H1 (cell line): ENCODE data around the gene SAMM50. TPM values are rescaled to one million over a fixed set of nuclear protein-coding genes. Genes with fewer than 3 reads are reported as not detected.
A peak's percentile ranks its signal among the peaks of the same experiment; 100 is the strongest.

Source experiments
- CTCF ChIA-PET: fragments of 300-600 bp; sonication (Branson Sonifier 250); formaldehyde crosslinking; loops from one replicate; lab custom pipeline; 2021; ENCODE audit not compliant: partially characterized antibody; lab: Charles Lee
- POLR2A ChIA-PET: fragments of 300-600 bp; sonication (Branson Sonifier 250); formaldehyde crosslinking; loops from one replicate; lab custom pipeline; 2021; ENCODE audit warnings: inconsistent platforms; ENCODE audit not compliant: partially characterized antibody; lab: Charles Lee
- DNase-seq, 2 experiments: peaks; one replicate each; pipeline versions ENCODE4 v3.0.0 to v3.0.0-alpha.2; 2010 to 2022; ENCODE audit warnings: low spot score in 2 of 2, low read depth in 1 of 2, mixed read lengths in 1 of 2
- FAIRE-seq: peaks from 2 replicates; lab custom pipeline; 2011; peaks lifted over from hg19 to GRCh38; lab: Jason Lieb, UNC
- H2AFZ ChIP-seq: 2 replicates; pipeline ENCODE4 v1.8.1; 2012; ENCODE audit warnings: low read length, inconsistent platforms
- H2AK5ac ChIP-seq: 2 replicates; pipeline ENCODE4 v1.6.1; 2013; ENCODE audit warnings: low read depth, low read length
- H2BK120ac ChIP-seq: replicated peaks from 2 replicates; pipeline ENCODE3; 2013; ENCODE audit warnings: low read depth, low read length, inconsistent platforms
- H2BK12ac ChIP-seq: 2 replicates; pipeline ENCODE4 v1.6.1; 2013; ENCODE audit warnings: low read depth, low read length
- H2BK15ac ChIP-seq: 2 replicates; pipeline ENCODE4 v1.6.1; 2013; ENCODE audit warnings: low read length
- H2BK20ac ChIP-seq: 2 replicates; pipeline ENCODE4 v1.6.1; 2013; ENCODE audit warnings: low read length
- H2BK5ac ChIP-seq: 2 replicates; pipeline ENCODE4 v1.6.1; 2013; ENCODE audit warnings: low read depth, low read length
- H3K14ac ChIP-seq: 2 replicates; pipeline ENCODE4 v1.6.1; 2013; ENCODE audit warnings: inconsistent platforms; ENCODE audit not compliant: insufficient read length
- H3K18ac ChIP-seq: 2 replicates; pipeline ENCODE4 v1.6.1; 2013; ENCODE audit warnings: low read length; ENCODE audit errors: extremely low read depth
- H3K23ac ChIP-seq: 2 replicates; pipeline ENCODE4 v1.6.1; 2013; ENCODE audit warnings: inconsistent platforms; ENCODE audit not compliant: insufficient read length
- H3K23me2 ChIP-seq: 2 replicates; pipeline ENCODE4 v1.6.1; 2013; ENCODE audit warnings: low read depth, low read length
- H3K27ac ChIP-seq: 2 replicates; pipeline ENCODE4 v1.6.1; 2011; ENCODE audit warnings: low read depth, low read length, inconsistent platforms
- H3K27me3 ChIP-seq, 4 experiments: replicated peaks in 1 of 4; 1 replicate in 1 of 4; 2 replicates in 3 of 4; pipeline versions ENCODE4 v1.6.1 to v1.8.1; 2011 to 2013; ENCODE audit warnings: low read length in 3 of 4, mild to moderate bottlenecking in 3 of 4, inconsistent platforms in 2 of 4, mixed read lengths in 2 of 4, moderate library complexity in 1 of 4; ENCODE audit not compliant: control insufficient read depth in 3 of 4, insufficient read depth in 3 of 4; ENCODE audit errors: extremely low read depth in 1 of 4
- H3K36me3 ChIP-seq, 4 experiments: 2 replicates each; pipeline versions ENCODE4 v1.6.1 to v1.8.1; 2011 to 2013; ENCODE audit warnings: mild to moderate bottlenecking in 4 of 4, low read length in 3 of 4, moderate library complexity in 2 of 4, control low read depth in 1 of 4, inconsistent platforms in 1 of 4; ENCODE audit not compliant: insufficient read depth in 4 of 4, control insufficient read depth in 2 of 4
- H3K4ac ChIP-seq: replicated peaks from 2 replicates; pipeline ENCODE3; 2013; ENCODE audit warnings: low read length, low read depth, mixed read lengths, inconsistent platforms; ENCODE audit not compliant: insufficient read length
- H3K4me1 ChIP-seq, 4 experiments: replicated peaks in 1 of 4; 1 replicate in 1 of 4; 2 replicates in 3 of 4; pipeline versions ENCODE4 v1.6.1 to v1.8.1; 2011 to 2013; ENCODE audit warnings: low read length in 3 of 4, inconsistent platforms in 2 of 4, mixed read lengths in 1 of 4; ENCODE audit not compliant: insufficient read depth in 4 of 4, control insufficient read depth in 3 of 4
- H3K4me2 ChIP-seq, 2 experiments: 2 replicates each; pipeline versions ENCODE4 v1.6.1 to v1.8.1; 2011 to 2013; ENCODE audit warnings: low read depth in 2 of 2, low read length in 2 of 2, control low read depth in 1 of 2, inconsistent platforms in 1 of 2, mild to moderate bottlenecking in 1 of 2; ENCODE audit not compliant: insufficient read depth in 1 of 2
- H3K4me3 ChIP-seq, 4 experiments: fragments of 200-600, 300-600 bp in 1 of 4; sonication (generic), shearing (Covaris generic), sonication (Bioruptor Twin) in 1 of 4; 2 replicates each; pipeline versions ENCODE4 v1.5.1 to v1.8.1; 2011 to 2016; ENCODE audit warnings: low read length in 4 of 4, low read depth in 3 of 4, control low read depth in 2 of 4, inconsistent platforms in 2 of 4, mild to moderate bottlenecking in 2 of 4, mixed read lengths in 1 of 4, moderate library complexity in 1 of 4; ENCODE audit not compliant: insufficient read depth in 2 of 4; ENCODE audit errors: extremely low read depth in 1 of 4
- H3K56ac ChIP-seq: replicated peaks from 2 replicates; pipeline ENCODE3; 2013; ENCODE audit warnings: low read depth, mild to moderate bottlenecking, mixed read lengths, low read length, inconsistent platforms; ENCODE audit not compliant: insufficient read length
- H3K79me1 ChIP-seq: 2 replicates; pipeline ENCODE4 v1.6.1; 2013; ENCODE audit warnings: low read depth, low read length, control low read depth
- H3K79me2 ChIP-seq, 2 experiments: 2 replicates each; pipeline versions ENCODE4 v1.6.1 to v1.8.1; 2012 to 2013; ENCODE audit warnings: low read length in 2 of 2, mild to moderate bottlenecking in 2 of 2, inconsistent platforms in 1 of 2; ENCODE audit not compliant: insufficient read depth in 2 of 2, control insufficient read depth in 1 of 2
- H3K9ac ChIP-seq, 4 experiments: replicated peaks in 1 of 4; 1 replicate in 1 of 4; 2 replicates in 3 of 4; pipeline versions ENCODE4 v1.6.1 to v1.8.1; 2011 to 2013; ENCODE audit warnings: low read depth in 3 of 4, low read length in 3 of 4, control low read depth in 2 of 4, mild to moderate bottlenecking in 2 of 4, moderate library complexity in 2 of 4, inconsistent platforms in 1 of 4; ENCODE audit errors: extremely low read depth in 1 of 4
- H3K9me3 ChIP-seq, 2 experiments: 2 replicates each; pipeline versions ENCODE4 v1.6.1 to v1.8.1; 2012 to 2013; ENCODE audit warnings: mild to moderate bottlenecking in 2 of 2, moderate library complexity in 2 of 2, control low read depth in 1 of 2, inconsistent platforms in 1 of 2, low read depth in 1 of 2, low read length in 1 of 2, mixed read lengths in 1 of 2; ENCODE audit not compliant: insufficient read depth in 2 of 2
- H4K20me1 ChIP-seq, 2 experiments: replicated peaks in 1 of 2; 2 replicates each; pipeline versions ENCODE3 to v1.8.1; 2011 to 2013; ENCODE audit warnings: inconsistent platforms in 2 of 2, low read length in 2 of 2, mild to moderate bottlenecking in 1 of 2; ENCODE audit not compliant: insufficient read depth in 2 of 2, control insufficient read depth in 1 of 2
- H4K5ac ChIP-seq: 2 replicates; pipeline ENCODE4 v1.6.1; 2013; ENCODE audit warnings: low read length, low read depth, mixed read lengths, inconsistent platforms; ENCODE audit not compliant: insufficient read length
- H4K8ac ChIP-seq: 2 replicates; pipeline ENCODE4 v1.8.0; 2013; ENCODE audit warnings: mild to moderate bottlenecking, moderate library complexity, low read length, inconsistent platforms; ENCODE audit not compliant: insufficient read depth; ENCODE audit errors: extremely low read depth
- H4K91ac ChIP-seq: replicated peaks from 2 replicates; pipeline ENCODE3; 2013; ENCODE audit warnings: low read length, mixed read lengths, inconsistent platforms; ENCODE audit not compliant: insufficient read length
- CREB1 ChIP-seq: IDR thresholded peaks from 2 replicates; pipeline ENCODE4 v1.6.1; 2012; ENCODE audit warnings: inconsistent platforms
- RAD21 ChIP-seq, 2 experiments: IDR thresholded peaks in 1 of 2; conservative IDR thresholded peaks in 1 of 2; 2 replicates each; pipeline ENCODE4 v1.6.1; 2011; ENCODE audit warnings: low read depth in 2 of 2, low read length in 2 of 2, improper control_type of control experiment in 1 of 2, inconsistent platforms in 1 of 2, mild to moderate bottlenecking in 1 of 2, moderate library complexity in 1 of 2
- SIX5 ChIP-seq: IDR thresholded peaks from 2 replicates; pipeline ENCODE4 v1.6.1; 2011; ENCODE audit warnings: mild to moderate bottlenecking, low read depth, low read length
- TCF12 ChIP-seq: IDR thresholded peaks from 2 replicates; pipeline ENCODE4 v1.6.1; 2011; ENCODE audit warnings: low read depth, mild to moderate bottlenecking, low read length
- YY1 ChIP-seq: IDR thresholded peaks from 2 replicates; pipeline ENCODE4 v1.6.1; 2011; ENCODE audit warnings: low read depth, mild to moderate bottlenecking, low read length
- WGBS, 2 experiments: shearing (Covaris generic) in 1 of 2; methylation state at CpG; one replicate each; pipeline versions ENCODE4 v1.1.6 to v1.1.7; 2013 to 2015; ENCODE audit warnings: low lambda C conversion rate in 2 of 2, mixed read lengths in 2 of 2, inconsistent platforms in 1 of 2, low coverage in 1 of 2, missing lambda C conversion rate in 1 of 2; ENCODE audit not compliant: insufficient replicate concordance in 2 of 2, insufficient coverage in 1 of 2, insufficient read length in 1 of 2; ENCODE audit errors: extremely low coverage in 1 of 2, missing lambda C conversion rate in 1 of 2; 5-methylcytosine and 5-hydroxymethylcytosine counted together
- polyA plus RNA-seq, 7 experiments: library from polyadenylated mRNA; depleted of rRNA in 3 of 7; stranded (reverse) in 5 of 7; unstranded in 2 of 7; fragments of >200 nt in 5 of 7; fragments of 200-250 nt in 2 of 7; gene quantifications; 1 replicate in 5 of 7; 2 replicates in 1 of 7; 4 replicates in 1 of 7; pipeline versions ENCODE4 v1.2.1 to v1.2.3, GENCODE V29; 2011 to 2013; ENCODE audit warnings: missing spikeins in 2 of 7, mixed read lengths in 2 of 7
- total RNA-seq: library from RNA; stranded (reverse); fragmentation: NEBNext Ultra II Directional; extraction: Animal tissue kit (Norgen Biotek cat#: 25700); gene quantifications from 2 replicates; pipeline ENCODE4 v1.2.1, GENCODE V29; 2021
- TF ChIP-seq, protein P1 (sequence below), 3 experiments: IDR thresholded peaks; 1 replicate in 2 of 3; 2 replicates in 1 of 3; pipeline versions ENCODE4 v1.5.1 to v1.6.1; 2011; ENCODE audit warnings: low read length in 3 of 3, mild to moderate bottlenecking in 3 of 3, inconsistent platforms in 2 of 3, low read depth in 1 of 3, moderate library complexity in 1 of 3; ENCODE audit not compliant: insufficient read depth in 1 of 3; ENCODE audit errors: control extremely low read depth in 1 of 3
- TF ChIP-seq, protein P2 (sequence below): IDR thresholded peaks from 2 replicates; pipeline ENCODE4 v1.6.1; 2012; ENCODE audit warnings: inconsistent platforms

Gene SAMM50
- total and polyA plus RNA-seq, 2 of the 8 experiments (the other 6 are each of a cell fraction or from before 2014, with no cell fraction given), result 45.4 to 70.3 TPM

DNA sequence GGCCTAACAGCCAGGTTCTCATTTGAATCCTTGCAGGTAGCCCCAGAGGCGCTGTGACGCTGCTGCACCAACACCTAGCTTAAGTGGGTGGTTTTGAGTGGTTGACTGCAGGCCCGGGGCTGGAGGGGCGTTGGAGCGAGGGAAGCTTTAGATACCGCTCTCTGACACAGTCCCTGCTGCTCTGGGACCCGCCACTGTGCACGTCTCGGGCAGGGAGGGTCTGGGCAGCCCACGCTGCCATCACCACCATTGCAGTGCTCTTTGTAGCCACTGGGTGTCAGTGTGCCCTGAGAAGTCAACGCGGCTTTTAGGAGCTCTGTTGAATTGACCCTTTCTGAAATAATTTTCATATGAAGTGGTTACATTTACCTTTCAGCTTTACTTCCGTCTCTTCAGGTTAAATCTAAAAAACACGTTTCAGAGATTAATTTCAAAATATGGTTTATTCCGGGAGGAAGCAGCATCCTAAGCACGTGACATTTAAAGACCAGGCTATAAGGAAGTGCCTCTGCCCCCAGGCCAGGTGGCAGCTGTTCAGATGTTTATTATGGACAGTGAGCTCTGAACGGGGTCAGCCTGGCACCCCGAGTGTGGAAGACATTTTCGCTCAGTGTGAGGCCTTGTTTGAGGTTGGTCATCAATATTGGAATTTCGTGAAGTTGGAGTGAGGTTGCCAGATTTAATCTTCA is 38.0 kb downstream of the SAMM50 start:
- Histone ChIP-seq H2BK12ac (no peak overlapping the region), H2AFZ (no peak overlapping the region), H3K9me3 (no peaks in the 10 kb centered on the region), H4K8ac (no peak overlapping the region), H2BK120ac (no peak overlapping the region), H3K14ac (no peak overlapping the region), H3K56ac (no peak overlapping the region), H3K4me3 (no peak overlapping the region), H3K27me3 (no peaks in the 10 kb centered on the region), H3K36me3 (peaks cover 3 to 27% (median 21%) of the 10 kb centered on the region in 4 experiments; a peak in 5 of 8 replicates)
- POLR2A ChIA-PET, result interaction anchor here (1.1 to 1.5 kb wide), 3 partner anchors 17 to 91 kb away, joined by 3 to 4 read pairs (median 3); no protein-coding TSS in a partner anchor
- peak; percentile 16 for TF ChIP-seq CREB1
- TF ChIP-seq TCF12, result no peak
- TF ChIP-seq YY1, result peak; percentile 83
- no peak for TF ChIP-seq SIX5
- TF ChIP-seq, protein P1, sequence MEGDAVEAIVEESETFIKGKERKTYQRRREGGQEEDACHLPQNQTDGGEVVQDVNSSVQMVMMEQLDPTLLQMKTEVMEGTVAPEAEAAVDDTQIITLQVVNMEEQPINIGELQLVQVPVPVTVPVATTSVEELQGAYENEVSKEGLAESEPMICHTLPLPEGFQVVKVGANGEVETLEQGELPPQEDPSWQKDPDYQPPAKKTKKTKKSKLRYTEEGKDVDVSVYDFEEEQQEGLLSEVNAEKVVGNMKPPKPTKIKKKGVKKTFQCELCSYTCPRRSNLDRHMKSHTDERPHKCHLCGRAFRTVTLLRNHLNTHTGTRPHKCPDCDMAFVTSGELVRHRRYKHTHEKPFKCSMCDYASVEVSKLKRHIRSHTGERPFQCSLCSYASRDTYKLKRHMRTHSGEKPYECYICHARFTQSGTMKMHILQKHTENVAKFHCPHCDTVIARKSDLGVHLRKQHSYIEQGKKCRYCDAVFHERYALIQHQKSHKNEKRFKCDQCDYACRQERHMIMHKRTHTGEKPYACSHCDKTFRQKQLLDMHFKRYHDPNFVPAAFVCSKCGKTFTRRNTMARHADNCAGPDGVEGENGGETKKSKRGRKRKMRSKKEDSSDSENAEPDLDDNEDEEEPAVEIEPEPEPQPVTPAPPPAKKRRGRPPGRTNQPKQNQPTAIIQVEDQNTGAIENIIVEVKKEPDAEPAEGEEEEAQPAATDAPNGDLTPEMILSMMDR (IDR thresholded peaks at IDR 0.05; ENCODE audit: control extremely low read depth in 1 of 3, insufficient read depth in 1 of 3, low read depth in 1 of 3, low read length in 3 of 3), result peak; percentile 93 to 97 (median 95)
- TF ChIP-seq, protein P2, sequence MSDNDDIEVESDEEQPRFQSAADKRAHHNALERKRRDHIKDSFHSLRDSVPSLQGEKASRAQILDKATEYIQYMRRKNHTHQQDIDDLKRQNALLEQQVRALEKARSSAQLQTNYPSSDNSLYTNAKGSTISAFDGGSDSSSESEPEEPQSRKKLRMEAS, result peak; percentile 33; the same call in 1 of the 2 replicates
- peak; percentile 94 to 95 for TF ChIP-seq RAD21 (IDR thresholded peaks at IDR 0.05 in 1 of 2, conservative IDR thresholded peaks at IDR 0.05 in 1 of 2; ENCODE audit: low read depth in 2 of 2, low read length in 2 of 2)
- TF ChIP-seq, all 59 proteins: peak for 5
- Histone ChIP-seq H3K18ac (no peak overlapping the region), H4K20me1 (peaks cover 2 to 6% of the 10 kb centered on the region in 2 experiments), H2BK15ac (no peak overlapping the region), H3K4me2 (no peak overlapping the region), H3K23ac (no peak overlapping the region), H4K91ac (no peak overlapping the region), H3K4me1 (peaks cover 0 to 2% (median 1%) of the 10 kb centered on the region in 4 experiments; a peak in 3 of 7 replicates), H3K4ac (no peak overlapping the region), H3K27ac (no peak overlapping the region), H2BK20ac (no peak overlapping the region), H2BK5ac (no peak overlapping the region), H2AK5ac (no peak overlapping the region), H3K23me2 (no peaks in the 10 kb centered on the region), H3K79me2 (no peaks in the 10 kb centered on the region), H4K5ac (no peak overlapping the region), H3K79me1 (no peaks in the 10 kb centered on the region), H3K9ac (no peak overlapping the region)
- CTCF ChIA-PET, result interaction anchor here (0.6 to 5.7 kb wide), 95 partner anchors 10 to 660 kb away, joined by 3 to 100 read pairs (median 4); partner anchors contain the start of gene PARVB
- DNase-seq (peak; percentile 38 to 82), FAIRE-seq (peak; percentile 89)
- 57% methylated on average over 20 of the region's 20 CpGs; no CpG with 5 or more reads in 1 of the 2 experiments for WGBS, 2 experiments
